Activated CD8-positive, alpha-beta memory T cell treated with anti-CD3 and anti-CD28 coated beads for 48 hours (primary cell): ENCODE results near the gene PREB.
A peak's percentile ranks its signal among the peaks of the same experiment; 100 is the strongest.

Experiments used
- DNase-seq, 3 experiments: peaks; one replicate each; pipeline ENCODE4 v3.0.0-alpha.2; 2020; ENCODE audit warnings: low read depth in 2 of 3, low spot score in 2 of 3

The PREB gene

GRCh38 chr2:27096748-27097297 lies 37.6 kb downstream of the PREB start:
- no peak for DNase-seq

DNA sequence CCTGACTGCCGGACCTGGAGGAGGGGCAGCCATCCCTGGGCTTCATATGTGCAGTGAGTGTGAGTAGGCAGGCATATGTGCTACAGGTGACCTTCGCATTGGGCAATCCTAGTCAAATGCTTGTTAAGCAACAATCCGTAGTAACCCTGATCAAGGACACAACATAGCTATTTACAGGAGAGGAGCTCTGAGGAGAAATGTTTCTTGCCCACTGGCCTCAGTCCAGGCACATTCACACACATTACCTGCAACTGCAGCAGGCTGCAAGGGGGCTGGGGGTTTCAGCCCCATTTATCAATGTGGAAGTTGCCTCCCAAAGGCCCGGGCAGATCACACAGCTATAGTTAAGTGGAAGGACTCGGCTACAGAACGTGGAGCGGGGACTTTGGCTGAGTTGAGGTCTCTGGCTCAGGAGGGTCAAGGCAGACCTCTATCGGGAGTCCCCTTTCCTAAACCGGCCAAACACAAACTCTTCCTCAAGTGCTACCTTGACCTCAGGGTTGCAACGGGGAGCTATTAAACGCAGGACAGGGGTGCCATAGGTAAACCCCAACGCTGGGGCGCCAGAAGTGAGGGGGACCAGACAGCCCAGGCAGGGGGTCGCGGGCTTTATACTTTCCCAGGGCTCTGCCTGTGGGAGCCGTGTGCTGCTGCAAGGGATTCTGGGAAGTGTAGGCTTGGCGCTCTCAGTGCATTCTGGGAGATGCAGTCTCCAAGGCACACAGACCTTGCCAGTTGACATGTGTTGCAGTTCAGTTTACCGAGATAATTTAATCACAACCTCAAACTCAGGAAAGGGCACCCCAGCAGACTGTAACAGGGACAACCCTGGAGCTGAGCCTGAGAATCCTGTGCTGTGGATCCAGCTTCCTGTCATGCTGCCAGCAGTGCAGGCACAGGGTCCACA lies 38.4 kb downstream of the PREB start:
- no peak for DNase-seq

DNA sequence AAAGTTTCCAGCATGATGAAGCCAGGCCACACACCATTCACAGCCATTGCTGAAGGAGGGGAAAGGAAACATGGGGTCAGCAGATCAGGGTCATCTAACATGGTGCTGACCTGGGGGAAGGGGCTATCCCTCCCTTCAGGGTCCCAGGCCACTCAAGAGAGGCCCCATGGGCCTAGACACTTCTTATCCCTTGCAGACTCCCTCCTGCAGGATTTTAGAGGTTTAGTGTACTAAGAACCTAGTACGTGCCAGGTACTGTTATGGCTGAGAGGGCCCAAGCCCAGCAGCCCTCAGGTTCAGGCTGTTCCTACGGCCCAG lies 39.0 kb downstream of the PREB start:
- no peak for DNase-seq

DNA sequence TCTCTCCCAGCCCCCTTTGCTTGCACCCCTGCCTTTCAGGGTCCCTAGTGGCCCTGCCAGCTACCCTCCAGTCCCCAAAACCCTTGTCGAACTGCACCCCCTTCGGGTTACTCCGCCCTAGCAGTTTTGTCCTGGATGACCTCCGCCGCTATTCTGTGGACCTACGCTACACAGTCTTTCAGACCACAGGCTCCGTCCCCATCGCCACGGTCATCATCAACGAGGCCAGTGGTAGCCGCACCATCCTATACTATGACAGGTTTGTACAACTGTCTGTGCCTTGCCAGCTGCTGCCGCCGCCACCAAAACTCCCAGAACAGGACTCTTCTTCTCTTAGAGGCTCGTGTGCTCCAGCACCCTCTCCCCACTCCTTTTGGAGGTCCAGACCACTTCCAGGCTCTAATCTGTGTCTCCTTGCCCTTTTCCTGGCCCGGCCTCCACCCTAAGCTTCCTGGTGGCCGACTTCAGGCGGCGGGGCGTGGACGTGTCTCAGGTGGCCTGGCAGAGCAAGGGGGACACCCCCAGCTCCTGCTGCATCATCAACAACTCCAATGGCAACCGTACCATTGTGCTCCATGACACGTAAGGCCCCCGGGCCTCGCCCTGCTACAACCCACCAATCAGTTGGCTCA lies 40.0 kb downstream of the PREB start:
- DNase-seq = no peak

- no peak for DNase-seq
Measured at GRCh38 chr2:27093430-27094352, 40.7 kb downstream of the PREB start.

- no peak for DNase-seq
Measured at GRCh38 chr2:27092696-27093429, 41.6 kb downstream of the PREB start.

GRCh38 chr2:27091746-27092695 lies 42.4 kb downstream of the PREB start:
- DNase-seq = no peak

GRCh38 chr2:27089111-27089954 lies 45.1 kb downstream of the PREB start:
- DNase-seq = no peak

DNA sequence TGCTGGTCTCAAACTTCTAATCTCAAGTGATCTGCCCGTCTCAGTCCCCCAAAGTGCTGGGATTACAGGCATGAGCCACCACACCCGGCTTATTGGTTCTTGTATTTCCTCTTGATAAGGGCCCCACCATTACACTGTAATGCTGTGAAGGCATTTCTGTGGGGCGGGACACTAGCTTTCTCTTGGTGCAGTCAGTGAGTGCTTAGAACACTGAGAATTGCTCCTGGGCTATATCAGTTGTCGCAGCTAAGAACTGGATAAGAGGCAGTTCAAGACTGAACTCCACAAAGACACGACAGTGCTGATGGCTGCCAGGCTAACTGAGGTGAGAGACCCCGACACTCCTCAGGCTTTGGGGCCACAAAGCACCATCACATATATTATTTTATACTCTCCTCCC lies 45.8 kb downstream of the PREB start:
- DNase-seq = no peak

- DNase-seq = no peak
Measured at GRCh38 chr2:27087823-27088410, 46.5 kb downstream of the PREB start.

DNA sequence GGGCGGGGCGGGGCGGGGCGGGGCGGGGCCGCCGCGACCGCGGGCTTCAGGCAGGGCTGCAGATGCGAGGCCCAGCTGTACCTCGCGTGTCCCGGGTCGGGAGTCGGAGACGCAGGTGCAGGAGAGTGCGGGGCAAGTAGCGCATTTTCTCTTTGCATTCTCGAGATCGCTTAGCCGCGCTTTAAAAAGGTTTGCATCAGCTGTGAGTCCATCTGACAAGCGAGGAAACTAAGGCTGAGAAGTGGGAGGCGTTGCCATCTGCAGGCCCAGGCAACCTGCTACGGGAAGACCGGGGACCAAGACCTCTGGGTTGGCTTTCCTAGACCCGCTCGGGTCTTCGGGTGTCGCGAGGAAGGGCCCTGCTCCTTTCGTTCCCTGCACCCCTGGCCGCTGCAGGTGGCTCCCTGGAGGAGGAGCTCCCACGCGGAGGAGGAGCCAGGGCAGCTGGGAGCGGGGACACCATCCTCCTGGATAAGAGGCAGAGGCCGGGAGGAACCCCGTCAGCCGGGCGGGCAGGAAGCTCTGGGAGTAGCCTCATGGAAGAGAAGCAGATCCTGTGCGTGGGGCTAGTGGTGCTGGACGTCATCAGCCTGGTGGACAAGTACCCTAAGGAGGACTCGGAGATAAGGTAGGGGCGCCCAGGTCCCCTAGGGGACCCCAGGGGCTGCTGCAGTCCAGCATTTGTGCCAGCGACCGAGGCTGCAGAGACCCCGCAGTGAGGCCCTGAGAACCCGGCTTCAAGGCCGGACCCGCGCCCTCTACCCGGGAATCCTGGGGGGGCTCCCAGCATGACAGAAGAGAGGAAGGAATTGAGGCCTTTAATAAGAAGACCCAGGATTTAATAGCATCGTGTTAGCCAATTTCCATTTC lies 47.5 kb downstream of the PREB start, which contains the start of gene KHK:
KHK (plus strand) TSS at position 49 of the 870 bp plus-strand sequence; CDS start at position 537, 488 bp downstream.
- no peak for DNase-seq

GRCh38 chr2:27086090-27086723 lies 48.2 kb downstream of the PREB start:
- DNase-seq = peak; percentile 96 to 99 (median 98)

DNA sequence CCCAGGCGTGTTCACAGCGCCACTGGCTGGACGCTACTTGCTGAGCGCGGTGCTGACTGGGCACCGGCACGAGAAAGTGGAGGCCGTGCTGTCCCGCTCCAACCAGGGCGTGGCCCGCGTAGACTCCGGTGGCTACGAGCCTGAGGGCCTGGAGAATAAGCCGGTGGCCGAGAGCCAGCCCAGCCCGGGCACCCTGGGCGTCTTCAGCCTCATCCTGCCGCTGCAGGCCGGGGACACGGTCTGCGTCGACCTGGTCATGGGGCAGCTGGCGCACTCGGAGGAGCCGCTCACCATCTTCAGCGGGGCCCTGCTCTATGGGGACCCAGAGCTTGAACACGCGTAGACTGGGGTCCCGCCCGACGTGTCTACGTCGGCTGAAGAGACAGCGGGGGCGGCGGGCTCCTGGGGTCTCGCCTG lies 48.8 kb downstream of the PREB start:
- peak in 1 of 3 experiments; percentile 40 for DNase-seq

DNA sequence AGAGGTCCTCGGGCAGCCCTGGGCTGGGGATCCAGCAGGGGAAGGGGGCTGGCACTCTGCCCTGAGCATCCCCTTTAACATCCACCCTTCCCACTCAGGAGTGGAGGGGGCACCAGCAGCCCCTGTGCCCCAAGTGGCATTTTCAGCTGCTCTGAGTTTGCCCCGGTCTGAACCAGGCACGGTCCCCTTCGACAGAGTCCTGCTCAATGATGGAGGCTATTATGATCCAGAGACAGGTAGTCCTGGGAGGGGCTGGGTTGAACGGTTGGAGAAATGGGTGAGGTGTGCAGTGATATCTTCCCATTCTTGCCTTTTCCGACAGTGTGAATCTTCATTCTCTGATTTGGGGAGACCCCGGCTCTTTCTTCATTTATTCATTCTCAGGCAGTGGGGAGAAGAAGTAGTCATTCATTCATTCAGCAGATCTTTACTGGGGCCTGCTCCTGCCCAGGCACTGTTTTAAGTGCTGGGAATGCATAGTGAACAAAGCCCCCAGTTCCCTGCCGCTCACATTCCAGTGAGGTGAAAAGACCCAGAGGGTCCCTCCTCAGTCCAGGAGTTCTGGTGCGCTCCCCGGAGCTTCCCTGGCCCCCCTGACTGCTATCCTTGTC lies 49.3 kb downstream of the PREB start:
- DNase-seq = no peak

DNA sequence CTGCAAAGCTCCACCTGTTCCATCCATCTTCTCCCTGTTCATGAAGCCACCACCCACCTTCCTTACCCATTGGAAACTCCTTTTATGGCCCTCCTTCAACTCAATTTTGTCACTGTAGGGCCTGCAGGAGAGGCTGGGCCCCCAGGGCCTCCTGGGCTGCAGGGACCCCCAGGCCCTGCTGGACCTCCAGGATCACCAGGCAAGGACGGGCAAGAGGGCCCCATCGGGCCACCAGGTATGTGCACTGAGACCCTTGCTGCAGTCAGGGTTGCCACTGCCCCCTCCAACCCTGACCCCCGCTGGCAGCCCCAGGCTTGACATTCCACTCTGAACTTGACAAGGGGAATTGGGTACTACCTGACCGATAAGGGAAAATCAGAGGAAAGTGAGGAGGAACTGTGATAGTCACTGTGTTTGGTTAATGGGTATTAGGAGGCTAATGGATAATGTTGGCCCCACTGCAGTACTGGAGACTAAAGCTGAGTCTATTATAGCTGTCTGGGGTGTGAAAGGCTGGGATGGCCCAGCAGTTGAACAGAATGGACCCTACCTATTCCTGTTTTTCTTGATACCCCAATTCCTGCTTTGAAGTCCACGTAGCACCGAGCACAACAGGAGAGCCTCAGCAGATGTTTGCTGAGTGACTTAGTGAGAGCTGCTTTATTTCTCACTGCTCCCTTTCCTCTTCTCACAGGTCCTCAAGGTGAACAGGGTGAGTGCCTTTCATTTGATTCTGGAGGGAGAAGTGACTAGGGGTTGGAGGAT lies 50.0 kb downstream of the PREB start:
- no peak for DNase-seq
